Ascending aorta (tissue), 2 donors: ENCODE data around the gene MSI2. TPM values are rescaled to one million over a fixed set of nuclear protein-coding genes. Genes with fewer than 3 reads are reported as not detected.

Experiments used
- DNase-seq, 2 donors: peaks; one replicate each; pipeline ENCODE4 v3.0.0-alpha.2; 2019; ENCODE audit warnings: low spot score in 2 of 2
- H3K27ac ChIP-seq, 2 donors: fragments of 200-600 bp; sonication (generic); one replicate each; pipeline ENCODE4 v1.5.1; 2016 to 2017; ENCODE audit warnings: mild to moderate bottlenecking in 1 of 2
- H3K27me3 ChIP-seq: fragments of 200-600 bp; sonication (generic); one replicate; pipeline ENCODE4 v1.5.1; 2017
- H3K36me3 ChIP-seq, 2 donors: fragments of 200-600 bp; sonication (generic); one replicate each; pipeline ENCODE4 v1.5.1; 2016
- H3K4me1 ChIP-seq, 2 donors: fragments of 200-600 bp; sonication (generic); one replicate each; pipeline ENCODE4 v1.5.1; 2016 to 2017; ENCODE audit warnings: mild to moderate bottlenecking in 1 of 2
- H3K4me3 ChIP-seq, 2 donors: fragments of 200-600 bp; sonication (generic); one replicate each; pipeline ENCODE4 v1.5.1; 2016 to 2017; ENCODE audit warnings: mild to moderate bottlenecking in 1 of 2
- H3K9me3 ChIP-seq, 2 donors: fragments of 200-600 bp; sonication (generic); one replicate each; pipeline ENCODE4 v1.5.1; 2016
- CTCF ChIP-seq, 3 experiments: fragments of 200-600 bp in 2 of 3; fragments of 450-650 bp in 1 of 3; sonication (generic) in 2 of 3; IDR thresholded peaks; one replicate each; pipeline ENCODE4 v1.5.1; 2016 to 2019; ENCODE audit warnings: antibody characterized with exemption in 3 of 3, mild to moderate bottlenecking in 1 of 3, moderate library complexity in 1 of 3
- intact Hi-C: fragments of 100-400 bp; cut with DNase I; formaldehyde crosslinking; loops from one replicate; pipeline ENCODE4 v1.15.1; 2023
- total RNA-seq: library from RNA; depleted of rRNA; stranded (reverse); fragments of >200 nt; gene quantifications from one replicate; pipeline ENCODE4 v1.1.0, GENCODE V29; 2016

MSI2 gene
- total RNA-seq, 1 donor from 2014 or later = 11.7 TPM

- Histone ChIP-seq H3K27me3 (no peaks in the 10 kb centered on the region), H3K27ac (peak overlapping the region in 1 of 2 donors; percentile 44), H3K36me3 (no peaks in the 10 kb centered on the region), H3K9me3 (no peaks in the 10 kb centered on the region), H3K4me1 (peaks cover 7 to 40% of the 10 kb centered on the region in 2 donors), H3K4me3 (no peak overlapping the region)
- intact Hi-C loops = loop anchor here (10.0 kb wide), 1 partner anchor 395 kb away; no protein-coding TSS in a partner anchor
- DNase-seq = no peak
- TF ChIP-seq CTCF (IDR thresholded peaks at IDR 0.05) = no peak
Measured at GRCh38 chr17:57439651-57440050, 183.3 kb downstream of the MSI2 start.

DNA sequence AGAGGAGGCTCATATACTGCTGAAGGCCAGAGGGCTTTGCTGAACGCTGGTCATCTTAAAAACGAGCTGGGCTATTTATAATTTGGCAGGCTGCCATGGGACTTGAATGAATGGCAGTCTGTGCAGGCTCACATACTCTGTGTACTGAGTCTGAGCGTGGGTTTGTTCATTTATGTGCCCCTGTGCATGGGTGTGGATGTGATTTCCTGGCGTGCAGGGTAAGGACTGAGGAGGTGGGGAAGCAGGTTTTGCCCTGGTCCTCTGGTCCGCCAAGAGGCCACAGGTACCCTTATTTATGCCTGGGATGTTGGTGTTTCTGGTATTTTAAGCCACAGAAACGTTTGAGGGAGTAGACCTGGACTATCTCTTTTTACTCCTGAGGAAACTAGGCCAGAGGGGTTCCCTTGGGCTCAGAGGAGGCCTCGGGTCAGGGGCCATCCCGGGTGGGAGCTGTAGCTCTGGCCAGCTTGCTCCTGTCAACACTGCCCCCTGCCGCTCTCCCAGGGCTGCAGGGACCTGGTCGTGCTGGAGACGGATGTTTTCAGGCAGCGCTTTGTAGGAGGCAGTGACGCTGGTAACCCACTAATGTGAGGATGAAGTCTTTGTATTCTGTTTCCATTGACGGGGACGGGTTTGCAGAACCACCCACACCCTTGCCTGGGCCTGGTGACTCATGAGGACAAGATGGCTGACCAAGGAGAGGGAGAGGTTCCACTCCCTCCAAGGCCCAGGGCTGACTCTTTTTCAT, 184.4 kb downstream of the MSI2 start:
- peak; percentile 34 to 80 for DNase-seq
- H3K36me3 ChIP-seq = no peaks in the 10 kb centered on the region
- peaks cover 7 to 40% of the 10 kb centered on the region in 2 donors for H3K4me1 ChIP-seq
- H3K9me3 ChIP-seq = no peaks in the 10 kb centered on the region
- TF ChIP-seq CTCF (IDR thresholded peaks at IDR 0.05) = peak in 2 of 3 experiments; percentile 6 to 34
- intact Hi-C loops = loop anchor here (10.0 kb wide), 1 partner anchor 394 kb away; no protein-coding TSS in a partner anchor
- H3K27ac ChIP-seq = peak overlapping the region; percentile 44 to 76
- H3K4me3 ChIP-seq = no peak overlapping the region
- no peaks in the 10 kb centered on the region for H3K27me3 ChIP-seq

- peak overlapping the region; percentile 44 to 76 for H3K27ac ChIP-seq
- H3K4me1 ChIP-seq = peaks cover 7 to 40% of the 10 kb centered on the region in 2 donors
- no peak overlapping the region for H3K4me3 ChIP-seq
- TF ChIP-seq CTCF (IDR thresholded peaks at IDR 0.05) = no peak
- intact Hi-C loops = loop anchor here (10.0 kb wide), 1 partner anchor 394 kb away; no protein-coding TSS in a partner anchor
- no peaks in the 10 kb centered on the region for H3K36me3 ChIP-seq
- no peaks in the 10 kb centered on the region for H3K27me3 ChIP-seq
- H3K9me3 ChIP-seq = no peaks in the 10 kb centered on the region
- DNase-seq = no peak
Measured at GRCh38 chr17:57441270-57441600, 184.9 kb downstream of the MSI2 start.

DNA sequence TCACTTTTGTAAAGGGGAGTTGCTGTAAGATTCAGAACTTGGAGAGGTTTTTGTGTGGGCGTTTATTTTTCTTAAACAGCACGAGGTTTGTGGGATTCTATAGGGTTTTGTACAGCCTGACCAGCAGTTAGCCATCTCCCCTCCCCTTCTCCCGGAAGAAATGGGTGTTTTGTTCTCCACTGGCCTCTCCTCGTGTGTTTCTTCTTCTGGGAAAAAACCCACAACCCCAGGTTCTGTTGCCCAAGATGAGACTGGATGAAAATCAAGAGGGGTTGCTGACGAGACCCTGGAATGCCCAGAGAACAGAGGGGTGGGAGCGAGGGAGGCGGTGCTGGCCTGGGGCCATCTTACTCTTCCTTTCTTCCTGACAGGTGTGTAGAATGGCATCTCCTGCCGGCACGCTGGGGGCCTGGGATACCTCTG, 186.1 kb downstream of the MSI2 start:
- H3K36me3 ChIP-seq = no peaks in the 10 kb centered on the region
- TF ChIP-seq CTCF (IDR thresholded peaks at IDR 0.05) = no peak
- H3K27me3 ChIP-seq = no peaks in the 10 kb centered on the region
- peaks cover 7 to 40% of the 10 kb centered on the region in 2 donors for H3K4me1 ChIP-seq
- no peak for DNase-seq
- no peaks in the 10 kb centered on the region for H3K9me3 ChIP-seq
- peak overlapping the region; percentile 61 to 62 for H3K27ac ChIP-seq
- H3K4me3 ChIP-seq = no peak overlapping the region
- intact Hi-C loops = loop anchor here (10.0 kb wide), 1 partner anchor 392 kb away; no protein-coding TSS in a partner anchor

DNA sequence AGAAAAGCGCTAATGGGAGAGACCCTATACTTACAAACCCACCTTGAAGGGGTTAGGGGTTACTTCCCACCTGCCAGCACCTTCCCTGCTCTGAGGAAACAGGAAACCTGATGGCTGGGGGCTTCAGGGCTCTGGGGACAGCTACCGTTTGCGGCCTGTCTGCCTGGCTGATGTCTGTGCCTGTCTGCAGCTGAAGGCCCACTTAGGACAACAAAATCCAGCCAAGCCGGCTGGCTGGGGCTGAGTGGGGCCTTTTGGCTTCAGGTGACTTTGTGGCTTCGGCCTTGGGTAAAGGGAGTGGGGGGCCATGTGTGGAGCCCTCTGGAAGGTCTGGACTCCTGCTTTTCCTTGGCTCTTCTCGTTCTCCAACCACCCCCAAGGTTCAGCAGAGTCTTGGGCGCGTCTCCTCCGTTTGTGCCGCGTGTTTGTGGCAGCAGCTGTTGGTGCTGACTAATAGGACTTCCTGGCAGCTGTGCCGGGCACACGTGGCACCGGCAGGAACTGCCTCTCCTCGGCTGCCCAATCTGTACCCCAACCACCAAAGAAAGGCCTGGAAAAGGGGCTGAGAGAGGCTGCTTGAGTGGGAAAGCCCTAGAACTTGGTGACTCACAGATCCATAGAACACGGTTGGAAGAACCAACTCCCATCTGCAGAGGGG, 186.7 kb downstream of the MSI2 start:
- Histone ChIP-seq H3K4me1 (peaks cover 7 to 39% of the 10 kb centered on the region in 2 donors), H3K4me3 (no peak overlapping the region), H3K27me3 (no peaks in the 10 kb centered on the region), H3K36me3 (no peaks in the 10 kb centered on the region), H3K27ac (peak overlapping the region; percentile 61 to 62), H3K9me3 (no peaks in the 10 kb centered on the region)
- intact Hi-C loops = loop anchor here (10.0 kb wide), 1 partner anchor 392 kb away; no protein-coding TSS in a partner anchor
- TF ChIP-seq CTCF (IDR thresholded peaks at IDR 0.05) = no peak
- peak; percentile 31 to 77 for DNase-seq
